Bladder microvascular endothelial cell (primary cell): ENCODE data around the gene MAPK4. TPM values are rescaled to one million over a fixed set of nuclear protein-coding genes. Genes with fewer than 3 reads are reported as not detected.

ENCODE experiments used
- total RNA-seq: library from RNA; depleted of rRNA; stranded (reverse); fragments of >200 nt; gene quantifications from 2 replicates; pipeline ENCODE4 v1.2.3, GENCODE V29; 2014

Gene MAPK4
- total RNA-seq, result not detected in 2 replicates

GRCh38 chr18:50559752-50560680, at the start of gene MAPK4:
Gene MAPK4, plus strand, starts transcription at chr18:50560087. Its CDS starts 103,872 bp downstream, at chr18:50663959.

Other genes with a start within 250 kb of the MAPK4 start
- gene SKA1, start 185.0 kb upstream of the MAPK4 start, total RNA-seq, result 5.6 and 10.7 TPM in 2 replicates